ENCODE measurements around the gene ZNF594. TPM values are rescaled to one million over a fixed set of nuclear protein-coding genes. Genes with fewer than 3 reads are reported as not detected.

The ZNF594 gene
- total and polyA plus RNA-seq, 10 of the 15 experiments (the other 5 are each of a cell fraction or from before 2014, with no cell fraction given) = 0.98 to 14.3 (median 11.1) TPM

DNA sequence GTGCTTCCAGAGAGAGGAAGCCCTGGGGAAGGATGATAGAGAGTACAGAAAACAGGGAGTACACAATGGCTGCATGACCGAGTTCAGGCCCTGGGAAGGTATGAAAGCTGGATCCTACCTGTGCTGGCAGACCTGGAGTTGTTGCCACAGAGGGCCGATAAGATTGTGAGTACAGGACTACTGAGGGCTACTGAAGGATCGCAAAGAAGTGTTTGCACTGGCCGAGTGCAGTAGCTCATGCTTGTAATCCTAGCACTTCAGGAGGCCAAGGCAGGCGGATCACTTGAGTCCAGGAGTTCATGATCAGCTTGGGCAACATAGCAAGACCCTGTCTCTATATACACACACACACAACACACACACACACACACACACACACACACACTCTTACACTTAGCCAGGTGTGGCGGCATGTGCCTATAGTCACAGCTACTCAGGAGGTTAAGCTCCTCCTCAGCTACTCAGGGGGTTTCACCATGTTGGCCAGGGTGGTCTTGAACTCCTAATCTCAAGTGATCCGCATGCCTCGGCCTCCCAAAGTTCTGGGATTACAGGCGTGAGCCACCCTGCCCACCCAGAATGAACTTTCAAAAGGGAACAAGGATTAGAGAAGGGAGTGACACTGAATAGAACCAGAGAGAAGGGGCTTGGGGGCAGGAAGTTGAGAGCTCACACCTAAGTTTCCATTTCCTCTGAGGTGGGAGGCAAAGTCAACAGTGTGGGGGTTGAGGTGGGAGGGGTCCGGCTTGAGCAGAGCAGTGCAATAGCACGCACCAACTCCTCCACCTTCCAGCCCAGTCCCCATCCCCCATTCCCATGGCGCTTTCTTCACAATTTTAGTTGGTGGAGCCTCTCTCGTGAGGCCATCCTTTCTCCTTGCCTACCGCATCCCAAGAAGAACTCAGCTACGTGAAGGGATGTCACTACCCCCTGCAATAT, 35.5 kb upstream of the ZNF594 start (continued):
- TF ChIP-seq ZBTB4 (CRISPR knock-in tag; IDR thresholded peaks at IDR 0.05) (0 out of 2 replicates have a peak, but pooled peaks have one; percentile 57), ZNF384 (IDR thresholded peaks at IDR 0.05; ENCODE audit: borderline replicate concordance, low read depth, low read length) (peak; percentile 55; the same call in 1 of the 2 replicates), HDGF (IDR thresholded peaks at IDR 0.05) (peak; percentile 89), EED (IDR thresholded peaks at IDR 0.05; ENCODE audit: low read depth) (peak; percentile 81), POU2F2 (IDR thresholded peaks at IDR 0.05; ENCODE audit: borderline replicate concordance, low read depth, low read length) (peak; percentile 61; the same call in 2 of the 3 replicates), ZBTB11 (CRISPR knock-in tag; IDR thresholded peaks at IDR 0.05) (no peak), TBL1XR1 (IDR thresholded peaks at IDR 0.05; ENCODE audit: low read depth, low read length) (peak; percentile 65; the same call in 1 of the 2 replicates)
- TF ChIP-seq, protein P1, sequence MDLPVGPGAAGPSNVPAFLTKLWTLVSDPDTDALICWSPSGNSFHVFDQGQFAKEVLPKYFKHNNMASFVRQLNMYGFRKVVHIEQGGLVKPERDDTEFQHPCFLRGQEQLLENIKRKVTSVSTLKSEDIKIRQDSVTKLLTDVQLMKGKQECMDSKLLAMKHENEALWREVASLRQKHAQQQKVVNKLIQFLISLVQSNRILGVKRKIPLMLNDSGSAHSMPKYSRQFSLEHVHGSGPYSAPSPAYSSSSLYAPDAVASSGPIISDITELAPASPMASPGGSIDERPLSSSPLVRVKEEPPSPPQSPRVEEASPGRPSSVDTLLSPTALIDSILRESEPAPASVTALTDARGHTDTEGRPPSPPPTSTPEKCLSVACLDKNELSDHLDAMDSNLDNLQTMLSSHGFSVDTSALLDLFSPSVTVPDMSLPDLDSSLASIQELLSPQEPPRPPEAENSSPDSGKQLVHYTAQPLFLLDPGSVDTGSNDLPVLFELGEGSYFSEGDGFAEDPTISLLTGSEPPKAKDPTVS (IDR thresholded peaks at IDR 0.05; ENCODE audit: low read depth, low read length) = no peak

Measured in GM12878 (cell line).